PC-3 (cell line): ENCODE results near the gene HTRA2. TPM values are rescaled to one million over a fixed set of nuclear protein-coding genes. Genes with fewer than 3 reads are reported as not detected.

ENCODE experiments used
- ATAC-seq: fragments of 200-7000 bp; cut with Tn5 transposase; 2 replicates; pipeline ENCODE4 v1.9.1; 2020; ENCODE audit warnings: mild to moderate bottlenecking, moderate library complexity
- BruUV-seq: library from RNA; stranded (reverse); fragments of 400-500 nt; replicated peaks from 2 replicates; lab custom pipeline; 2021; lab: Mats Ljungman, UMichigan
- CTCF ChIA-PET: fragments of 300-600 bp; sonication (Branson Sonifier 250); formaldehyde crosslinking; loops from one replicate; lab custom pipeline; 2022; ENCODE audit warnings: antibody characterized with exemption; lab: Charles Lee
- POLR2A ChIA-PET: fragments of 300-600 bp; sonication (Branson Sonifier 250); formaldehyde crosslinking; loops from one replicate; lab custom pipeline; 2022; ENCODE audit warnings: antibody characterized with exemption; ENCODE audit not compliant: unreplicated experiment; lab: Charles Lee
- DNase-seq: peaks from one replicate; pipeline ENCODE4 v3.0.0-alpha.2; 2015
- H2AFZ ChIP-seq: fragments of 300-600 bp; sonication (generic); 2 replicates; pipeline ENCODE4 v1.6.0; 2016; ENCODE audit warnings: antibody characterized with exemption, low read length
- H3F3A ChIP-seq: fragments of 300-600 bp; sonication (generic); one replicate; pipeline ENCODE4 v1.6.0; 2017; ENCODE audit warnings: antibody characterized with exemption, low read length, control low read depth, mild to moderate bottlenecking; ENCODE audit not compliant: unreplicated experiment
- H3K27ac ChIP-seq: fragments of 300-600 bp; sonication (generic); 2 replicates; pipeline ENCODE4 v1.5.1; 2016; ENCODE audit warnings: mild to moderate bottlenecking, low read length
- H3K27me3 ChIP-seq: fragments of 300-600 bp; sonication (generic); 2 replicates; pipeline ENCODE4 v1.6.1; 2016; ENCODE audit warnings: low read length, mixed read lengths
- H3K36me3 ChIP-seq: fragments of 300-600 bp; sonication (generic); 2 replicates; pipeline ENCODE4 v1.6.1; 2016; ENCODE audit warnings: low read depth, mixed run types, low read length, mixed read lengths
- H3K4me1 ChIP-seq: fragments of 300-600 bp; sonication (generic); 2 replicates; pipeline ENCODE4 v1.5.1; 2016; ENCODE audit warnings: low read length; ENCODE audit not compliant: insufficient read depth
- H3K4me2 ChIP-seq: fragments of 300-600 bp; sonication (generic); 2 replicates; pipeline ENCODE4 v1.6.0; 2016; ENCODE audit warnings: low read length
- H3K4me3 ChIP-seq: fragments of 300-600 bp; sonication (generic); 2 replicates; pipeline ENCODE4 v1.5.1; 2016; ENCODE audit warnings: mild to moderate bottlenecking, low read length, mixed read lengths
- H3K79me2 ChIP-seq: fragments of 300-600 bp; sonication (generic); 2 replicates; pipeline ENCODE4 v1.6.1; 2017; ENCODE audit warnings: low read length, mixed read lengths
- H3K9ac ChIP-seq: fragments of 300-600 bp; sonication (generic); 2 replicates; pipeline ENCODE4 v1.6.0; 2016; ENCODE audit warnings: mild to moderate bottlenecking, low read length
- H3K9me2 ChIP-seq: fragments of 300-600 bp; sonication (generic); replicated peaks from 2 replicates; pipeline ENCODE4 v1.6.1; 2016; ENCODE audit warnings: mixed run types, low read length, mixed read lengths
- H3K9me3 ChIP-seq: fragments of 300-600 bp; sonication (generic); 2 replicates; pipeline ENCODE4 v1.6.1; 2016; ENCODE audit warnings: low read length, mixed read lengths
- H4K20me1 ChIP-seq: fragments of 300-600 bp; sonication (generic); 2 replicates; pipeline ENCODE4 v1.6.1; 2016; ENCODE audit warnings: low read length, mixed read lengths
- CTCF ChIP-seq: fragments of 300-600 bp; sonication (generic); conservative IDR thresholded peaks from 2 replicates; pipeline ENCODE4 v1.5.1; 2017; ENCODE audit warnings: antibody characterized with exemption, low read depth, mild to moderate bottlenecking, low read length
- EZH2 ChIP-seq: fragments of 300-600 bp; sonication (generic); IDR thresholded peaks from one replicate; pipeline ENCODE4 v1.6.1; 2017; ENCODE audit warnings: antibody characterized with exemption, mild to moderate bottlenecking, low read length; ENCODE audit not compliant: unreplicated experiment
- EZH2phosphoT487 ChIP-seq: fragments of 300-600 bp; sonication (generic); IDR thresholded peaks from 2 replicates; pipeline ENCODE4 v1.6.1; 2018; ENCODE audit warnings: mild to moderate bottlenecking, antibody characterized with exemption, low read length, borderline replicate concordance
- intact Hi-C: fragments of 100-400 bp; cut with micrococcal nuclease; formaldehyde crosslinking; loops from 2 replicates; pipeline ENCODE4 v1.9.0; 2023
- total RNA-seq: library from RNA; depleted of rRNA; stranded (reverse); fragments of >200 nt; gene quantifications from 2 replicates; pipeline ENCODE4 v1.2.3, GENCODE V29; 2014

The HTRA2 gene
- total RNA-seq, 1 experiment from 2014 or later: 71.8 TPM

DNA sequence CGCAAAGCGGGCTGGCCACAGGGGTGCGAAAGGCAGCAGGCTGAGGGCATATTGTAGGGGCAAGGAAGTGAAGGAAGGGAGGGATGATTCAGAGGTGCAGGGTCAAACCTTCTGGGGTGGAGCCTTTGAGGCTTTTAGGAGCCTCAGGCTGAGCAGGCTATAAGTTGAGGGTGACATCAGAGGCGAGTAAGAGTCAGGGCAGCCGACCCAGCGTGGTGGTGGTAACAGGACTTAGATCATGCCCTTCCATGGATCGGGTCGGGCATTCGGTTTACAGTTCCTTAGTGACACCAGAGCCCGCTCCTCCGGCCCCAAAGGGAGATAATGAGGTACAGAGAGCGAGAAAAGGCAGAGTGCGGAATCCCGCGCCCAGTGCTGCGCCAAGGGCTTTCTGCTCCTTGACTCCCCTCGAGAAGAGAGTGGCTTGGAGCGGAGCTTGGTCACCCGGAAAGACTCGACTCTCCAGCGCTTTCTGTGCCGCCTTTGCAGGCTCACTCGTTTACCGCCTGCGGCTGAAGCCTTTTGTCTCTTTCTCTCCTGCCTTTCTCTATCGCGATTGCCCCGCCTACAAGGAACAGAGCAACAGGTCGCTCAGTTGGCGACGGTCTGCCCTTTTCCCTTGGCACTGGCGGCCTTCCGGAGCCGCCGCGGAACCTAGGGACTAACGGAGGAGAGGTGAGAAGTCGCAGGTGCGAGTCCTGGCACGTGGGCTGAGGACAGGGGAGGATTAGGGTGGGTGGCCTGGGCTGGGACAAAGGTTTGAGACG is 31.1 kb upstream of the HTRA2 start:
- ATAC-seq: peak; percentile 69
- Histone ChIP-seq H3K4me2 (peak overlapping the region; percentile 94), H3F3A (no peaks in the 10 kb centered on the region), H3K36me3 (peaks cover 7% of the 10 kb centered on the region; the same call in 1 of the 2 replicates), H3K27me3 (no peaks in the 10 kb centered on the region), H3K9me3 (no peaks in the 10 kb centered on the region), H3K9ac (peak overlapping the region; percentile 19; the same call in 1 of the 2 replicates), H3K27ac (no peak overlapping the region), H4K20me1 (no peaks in the 10 kb centered on the region), H3K4me1 (peaks cover 19% of the 10 kb centered on the region), H3K4me3 (peak overlapping the region; percentile 67), H3K9me2 (no peaks in the 10 kb centered on the region), H2AFZ (peak overlapping the region; percentile 87), H3K79me2 (no peaks in the 10 kb centered on the region)
- intact Hi-C loops: loop anchor here (1.0 kb wide), 1 partner anchor 15 kb away; the partner anchor contains the start of gene TTC31
- ChIA-PET POLR2A (no interaction called here), CTCF (no interaction called here)
- no peak for TF ChIP-seq EZH2phosphoT487
- no peak for TF ChIP-seq EZH2
- TF ChIP-seq CTCF: no peak
- BruUV-seq: TSS peak; percentile 40
- DNase-seq: peak; percentile 58

GRCh38 chr2:74499267-74499939 is 30.3 kb upstream of the HTRA2 start, which contains the start of gene LBX2:
TSS of gene LBX2 (minus strand) at chr2:74499603. CDS start at chr2:74499537, 66 bp downstream.
- CTCF ChIA-PET: no interaction called here
- peak within 1 kb of the TSS; percentile 19; the same call in 1 of the 2 replicates for H3K9ac ChIP-seq
- no peaks in the 10 kb centered on the region for H3K9me2 ChIP-seq
- no peaks in the 10 kb centered on the region for H3K79me2 ChIP-seq
- POLR2A ChIA-PET: no interaction called here
- no peaks in the 10 kb centered on the region for H3K27me3 ChIP-seq
- no peak for DNase-seq
- H3K27ac ChIP-seq: no peak within 1 kb of the TSS
- H3K4me3 ChIP-seq: peak within 1 kb of the TSS; percentile 67
- peak within 1 kb of the TSS; percentile 94 for H3K4me2 ChIP-seq
- peaks cover 19% of the 10 kb centered on the region for H3K4me1 ChIP-seq
- no peaks in the 10 kb centered on the region for H3F3A ChIP-seq
- BruUV-seq: no TSS peak
- no peaks in the 10 kb centered on the region for H3K9me3 ChIP-seq
- H2AFZ ChIP-seq: peak within 1 kb of the TSS; percentile 87
- no peak for ATAC-seq
- no peaks in the 10 kb centered on the region for H3K36me3 ChIP-seq
- intact Hi-C loops: no loop called here
- TF ChIP-seq CTCF (no peak), EZH2 (no peak), EZH2phosphoT487 (no peak)
- no peaks in the 10 kb centered on the region for H4K20me1 ChIP-seq
